Body of pancreas (tissue), 4 donors: ENCODE results near the gene PTPRN2.

ENCODE experiments used
- CTCF ChIP-seq, 7 experiments: fragments of 450-650 bp in 4 of 7; fragments of 200-600 bp in 3 of 7; sonication (generic) in 3 of 7; IDR thresholded peaks; one replicate each; pipeline ENCODE4 v1.5.1; 2016 to 2019; ENCODE audit warnings: antibody characterized with exemption in 7 of 7
- POLR2A ChIP-seq, 3 donors: fragments of 450-650 bp; IDR thresholded peaks; one replicate each; pipeline ENCODE4 v1.6.1; 2016; ENCODE audit warnings: antibody characterized with exemption in 3 of 3, mild to moderate bottlenecking in 2 of 3

- TF ChIP-seq POLR2A (IDR thresholded peaks at IDR 0.05) (no peak), CTCF (IDR thresholded peaks at IDR 0.05) (no peak)
Measured at GRCh38 chr7:158531661-158532060, 56.0 kb downstream of the PTPRN2 start.
